GM21390 (cell line): Measurements from ENCODE around the gene MIA.
"Not testable (repeated sequence)": the region's sequence is repeated elsewhere in the genome, so short reads cannot be mapped to it uniquely, and the experiment has no call there.

Source experiments
- ATAC-seq: cut with Tn5 transposase; IDR thresholded peaks from one replicate; pipeline ENCODE4 v1.9.1; 2021; ENCODE audit not compliant: unreplicated experiment

MIA gene

GRCh38 chr19:40818480-40819399, 43.4 kb downstream of the MIA start:
- not testable (repeated sequence) for ATAC-seq

- ATAC-seq: not testable (repeated sequence)
These were observed 44.3 kb downstream of the MIA start for GRCh38 chr19:40819479-40820234.

- no peak for ATAC-seq
These were observed 46.8 kb downstream of the MIA start for GRCh38 chr19:40822161-40822560.

- ATAC-seq: not testable (repeated sequence)
These were observed 47.6 kb downstream of the MIA start for GRCh38 chr19:40822704-40823553.

- ATAC-seq: not testable (repeated sequence)
These were observed 49.6 kb downstream of the MIA start for GRCh38 chr19:40824916-40825315.

GRCh38 chr19:40825460-40826095, 50.3 kb downstream of the MIA start:
- ATAC-seq: not testable (repeated sequence)

- not testable (repeated sequence) for ATAC-seq
These were observed 51.0 kb downstream of the MIA start for GRCh38 chr19:40826312-40826698.

GRCh38 chr19:40826699-40827385, 51.5 kb downstream of the MIA start:
- not testable (repeated sequence) for ATAC-seq
